Kidney capillary endothelial cell (primary cell): ENCODE data around the gene SVIL.
"Not testable (repeated sequence)": the region's sequence is repeated elsewhere in the genome, so short reads cannot be mapped to it uniquely, and the experiment has no call there.

Experiments used
- DNase-seq: peaks from one replicate; pipeline ENCODE4 v3.0.0-alpha.2; 2018; ENCODE audit warnings: low spot score

SVIL gene

DNA sequence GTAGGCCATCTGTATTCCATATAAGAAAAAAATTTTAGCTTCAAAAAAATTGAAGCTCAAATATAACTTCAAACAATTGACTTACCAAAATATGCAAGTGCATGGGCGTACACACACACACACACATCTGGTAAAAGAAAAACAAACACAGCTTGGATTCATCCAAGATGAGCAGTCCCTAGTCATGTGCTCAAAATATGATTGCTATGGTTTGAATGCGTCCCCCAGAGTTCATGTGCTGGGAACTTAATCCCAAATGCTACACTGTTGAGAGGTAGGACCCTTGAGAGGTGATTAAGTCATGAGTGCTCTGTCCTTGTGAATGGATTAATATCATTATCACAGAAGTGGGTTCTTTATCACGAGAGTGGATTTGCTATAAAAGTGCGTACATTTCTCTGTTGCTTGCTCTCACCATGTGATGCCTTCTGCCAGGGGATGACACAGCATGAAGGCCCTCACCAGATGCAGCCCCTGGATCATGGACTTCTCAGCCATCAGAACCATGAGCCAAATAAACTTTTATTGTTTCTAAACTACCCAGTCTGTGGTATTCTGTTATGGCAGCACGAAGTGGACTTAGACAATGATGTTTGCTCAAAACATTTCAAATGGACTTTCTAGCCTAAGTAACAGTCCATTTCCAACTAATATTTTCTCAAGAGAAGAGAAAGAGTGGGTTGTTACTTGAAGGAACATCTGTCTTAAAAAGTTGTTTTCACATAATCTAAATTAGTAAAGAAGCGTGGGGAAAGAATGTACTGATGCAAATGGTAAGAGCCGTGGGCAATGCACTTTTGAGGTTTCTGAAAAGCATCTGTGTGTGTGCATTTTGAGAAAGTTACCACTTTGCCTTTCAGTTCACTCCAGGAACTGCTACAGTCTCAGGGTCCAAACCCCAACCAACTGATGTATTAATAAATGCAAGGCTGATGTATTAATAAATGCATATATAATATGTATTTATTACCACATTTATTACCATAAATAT, 15.1 kb upstream of the SVIL start:
- no peak for DNase-seq

DNA sequence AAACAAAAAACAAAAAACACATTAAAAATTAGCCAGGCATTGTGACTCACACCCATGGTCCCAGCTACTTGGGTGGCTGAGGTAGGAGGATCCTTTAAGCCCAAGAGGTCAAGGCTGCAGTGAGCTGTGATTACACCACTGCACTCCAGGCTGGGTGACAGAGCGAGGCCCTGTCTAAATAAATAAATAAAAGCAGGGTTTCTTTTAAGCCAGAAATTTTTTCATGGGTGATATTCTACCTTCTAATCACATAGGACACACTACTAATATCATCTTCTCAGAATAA, 14.2 kb upstream of the SVIL start:
- DNase-seq = no peak

DNA sequence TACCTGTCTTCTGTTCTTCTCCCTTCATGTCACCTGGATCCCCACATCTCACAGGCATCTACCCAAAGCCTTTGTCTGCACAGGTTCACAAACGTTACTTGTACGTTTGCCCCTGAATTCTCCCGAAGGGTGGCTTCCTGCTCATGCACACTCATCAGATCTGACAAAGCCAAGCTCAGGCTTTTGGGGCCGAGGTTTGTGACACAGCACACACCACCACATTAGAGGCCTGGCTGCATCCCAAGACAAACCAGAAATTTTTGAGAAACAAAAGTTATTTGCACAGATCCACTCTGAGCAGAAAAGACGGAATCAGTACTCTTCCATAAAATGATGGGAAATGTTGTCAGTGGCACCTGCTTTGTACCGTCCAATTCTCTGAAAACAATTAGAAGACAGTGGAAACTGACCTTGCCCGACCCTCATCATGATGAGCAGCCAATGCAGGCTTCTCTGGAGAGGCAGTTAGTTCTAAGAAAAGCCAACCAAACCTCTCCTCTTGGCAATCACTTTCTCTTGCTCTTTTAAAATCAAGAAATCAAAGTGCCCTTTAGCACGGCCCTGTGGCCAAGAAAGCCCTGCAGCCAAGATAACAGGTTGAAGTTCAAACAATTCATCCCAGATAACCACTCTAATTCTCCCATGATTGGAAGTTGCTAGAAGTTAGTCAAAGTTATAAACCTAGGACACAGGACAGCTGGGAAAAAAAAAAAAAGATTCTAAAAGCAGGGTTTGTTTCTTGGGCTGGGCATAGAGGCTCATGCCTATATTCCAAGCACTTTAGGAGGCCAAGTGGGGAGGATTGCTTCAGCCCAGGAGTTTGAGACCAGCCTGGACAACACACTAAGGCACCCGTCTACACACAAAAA, 13.6 kb upstream of the SVIL start:
- DNase-seq = no peak

DNA sequence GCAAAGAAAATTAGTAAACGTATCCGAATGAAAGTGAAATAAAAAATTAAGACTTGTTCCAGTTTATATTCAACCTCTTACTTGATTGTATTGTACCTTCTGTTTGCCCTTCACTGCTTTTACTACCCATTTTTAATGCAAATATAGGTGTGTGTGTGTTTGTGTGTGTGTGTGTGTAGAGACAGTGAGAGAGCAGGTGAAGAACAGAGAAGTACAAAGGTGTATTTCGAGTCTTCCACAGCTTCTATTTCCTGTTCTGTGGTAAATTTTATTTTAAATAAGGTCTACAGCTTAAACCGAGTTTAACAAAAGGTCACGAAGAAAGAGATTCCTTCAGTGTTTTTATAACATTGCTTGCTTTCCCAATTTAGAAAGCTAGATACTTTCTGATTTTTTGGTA, 12.7 kb upstream of the SVIL start:
- no peak for DNase-seq

DNA sequence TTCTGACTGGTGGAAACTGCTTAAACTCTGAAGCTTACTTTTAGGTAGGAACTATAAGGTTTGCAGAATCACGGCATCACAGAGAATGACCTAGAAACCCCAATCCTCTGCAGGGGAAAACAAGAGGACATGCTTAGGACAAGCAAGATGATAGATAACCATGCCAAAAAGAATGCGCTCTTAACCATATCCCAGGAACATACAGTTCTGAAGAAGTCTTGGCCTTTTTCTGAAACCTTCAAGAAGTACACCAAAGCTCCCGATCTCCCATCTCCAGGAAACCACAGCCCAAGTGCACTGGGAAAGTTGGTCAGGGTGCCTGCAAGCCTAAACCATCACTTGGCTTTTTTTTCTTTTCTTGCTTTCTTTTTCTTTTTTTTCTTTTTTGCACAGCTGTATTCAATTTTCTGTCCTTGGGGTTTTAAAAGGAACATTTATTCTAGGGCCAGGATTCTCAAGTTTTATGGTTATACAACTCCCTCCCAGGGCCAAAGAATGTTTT, 12.2 kb upstream of the SVIL start:
- DNase-seq = no peak

DNA sequence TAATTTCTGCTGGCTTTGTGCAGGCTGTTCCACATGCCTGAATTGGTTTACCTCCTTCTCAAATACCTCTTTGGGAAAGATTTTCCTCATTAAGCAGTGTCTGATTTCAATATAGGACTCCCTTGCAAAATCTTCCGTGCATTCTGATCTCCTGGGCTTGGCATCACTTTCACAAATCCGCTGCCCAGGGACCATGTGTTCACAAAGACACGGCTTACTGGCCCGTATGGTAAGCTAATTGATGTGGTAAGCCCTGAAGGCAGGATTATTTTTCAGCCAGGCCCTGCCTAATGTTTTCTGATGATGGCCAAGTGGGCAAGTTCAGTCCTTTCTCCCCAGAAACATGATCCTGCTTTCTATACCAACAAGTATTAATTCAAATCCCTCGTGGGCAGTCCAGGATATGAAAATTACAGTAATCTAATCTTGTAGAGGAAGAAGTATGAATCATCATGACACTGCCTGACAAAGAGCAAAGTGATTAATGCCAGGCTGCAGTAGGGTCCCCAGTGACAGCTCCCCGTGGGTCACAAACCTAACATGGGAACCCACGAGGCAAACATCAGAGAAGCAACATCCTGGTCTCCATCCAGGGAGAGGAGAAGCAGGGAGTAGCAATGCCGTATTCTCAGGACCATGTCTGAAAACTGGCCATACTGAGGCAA, 11.6 kb upstream of the SVIL start:
- no peak for DNase-seq

DNA sequence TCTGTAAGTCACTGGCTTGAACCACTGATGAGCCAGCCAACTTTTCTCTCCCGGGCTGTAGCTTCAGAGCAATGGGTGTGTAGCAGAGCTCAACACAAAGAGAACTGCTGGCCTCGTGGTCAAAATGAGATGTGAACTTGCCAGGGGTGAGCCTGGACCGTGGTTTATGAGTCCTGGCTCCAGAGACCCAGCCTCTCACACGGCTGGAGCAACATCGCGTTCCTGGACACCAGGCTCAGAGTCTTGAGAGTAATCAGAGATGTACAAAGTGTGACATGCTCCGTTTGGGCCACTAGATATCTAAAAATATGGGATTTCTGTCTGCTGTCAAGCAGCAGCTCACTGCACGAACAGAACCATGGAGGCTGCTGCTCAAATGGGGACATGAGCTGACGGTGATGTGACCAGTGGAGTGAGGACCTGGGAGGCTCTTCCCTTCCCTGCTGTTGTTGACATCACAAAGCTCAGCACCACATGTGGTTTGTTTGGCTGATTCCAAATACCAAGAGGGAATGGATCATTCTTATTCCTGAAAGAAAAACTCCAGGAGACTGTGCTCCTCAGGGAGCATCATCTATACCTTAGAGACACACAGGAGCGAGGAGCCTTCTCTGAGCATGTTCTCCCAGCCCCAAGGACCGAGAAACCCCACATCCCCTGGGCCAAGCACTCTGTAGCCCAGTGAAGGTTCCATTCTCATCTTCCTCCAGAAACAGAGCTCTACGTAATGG, 9.2 kb upstream of the SVIL start:
- DNase-seq = no peak

DNA sequence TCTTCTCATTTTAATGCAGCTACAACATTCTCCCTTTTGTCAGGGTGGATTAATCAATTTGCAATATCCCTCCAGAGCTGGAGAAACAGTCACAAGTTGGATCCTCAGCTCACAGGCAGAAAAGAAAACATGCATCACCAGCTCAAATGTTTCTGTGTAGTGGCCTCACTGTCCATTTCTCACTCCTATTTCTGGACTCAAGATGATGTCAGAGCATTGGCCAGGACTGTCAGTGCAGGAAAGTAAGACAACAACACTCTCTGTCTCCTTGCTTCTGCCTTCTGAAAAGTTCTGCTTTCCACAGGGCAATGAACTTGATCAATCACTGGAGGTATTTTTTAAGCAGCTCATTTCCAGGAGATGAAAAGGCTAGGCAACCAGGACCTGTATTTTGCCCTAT, 8.2 kb upstream of the SVIL start:
- DNase-seq = no peak

DNA sequence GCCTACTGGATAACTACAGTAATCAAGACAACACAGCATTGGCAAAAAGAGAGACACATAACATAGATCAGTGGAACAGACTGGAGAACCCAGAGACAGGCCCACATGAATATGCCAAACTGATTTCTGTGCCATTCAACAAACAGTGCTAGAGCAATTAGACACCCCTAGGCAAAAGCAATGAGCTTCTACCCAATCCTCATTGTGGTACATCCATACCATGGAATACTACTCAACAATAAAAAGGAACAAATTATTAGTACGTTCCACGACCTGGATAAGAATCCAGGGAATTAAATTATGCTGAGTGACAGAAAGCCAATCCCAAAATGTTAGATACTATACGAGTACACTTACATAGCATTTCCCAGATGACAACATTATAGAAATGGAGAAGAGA, 2.8 kb upstream of the SVIL start:
- no peak for DNase-seq

DNA sequence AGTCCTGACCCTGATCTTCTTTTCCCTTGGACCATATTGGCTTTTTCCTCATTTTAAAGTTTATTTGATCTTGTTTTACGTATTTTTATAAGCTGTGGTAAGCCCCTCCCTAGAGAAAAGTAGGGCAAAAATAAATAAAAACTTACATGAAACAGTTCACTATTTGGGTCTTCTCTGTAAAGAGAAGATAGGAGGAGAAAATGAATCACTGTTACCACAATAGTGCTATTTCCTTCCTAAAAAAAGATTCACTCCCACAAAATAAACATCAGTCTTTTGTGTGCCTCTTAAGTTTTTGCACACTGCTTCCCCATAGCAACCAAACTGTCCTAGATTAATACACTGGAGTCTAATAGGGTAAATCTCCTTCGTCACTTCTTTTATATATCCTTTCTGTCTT, 1.4 kb upstream of the SVIL start:
- peak; percentile 20 for DNase-seq

DNA sequence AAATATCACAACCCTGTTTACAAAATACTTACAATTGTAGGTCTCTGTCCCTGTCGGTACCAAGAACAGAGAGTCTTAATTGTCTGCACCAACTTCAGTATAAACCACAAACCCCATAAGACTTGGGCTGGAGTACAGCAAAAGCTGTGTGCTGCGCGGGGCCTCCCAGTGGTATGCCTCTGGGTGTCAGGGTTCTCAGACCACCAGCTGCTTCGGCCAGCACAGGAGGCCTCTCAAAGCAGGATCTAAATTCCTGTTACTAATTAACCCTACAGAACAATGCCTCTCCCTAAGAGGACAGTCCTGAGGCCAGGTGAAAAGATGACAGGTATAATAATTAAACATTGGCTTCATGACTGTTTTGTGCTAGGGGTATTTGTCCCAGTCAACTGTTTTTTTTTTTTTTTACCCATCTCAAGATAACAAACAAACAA, 957 bp upstream of the SVIL start:
- DNase-seq = no peak

DNA sequence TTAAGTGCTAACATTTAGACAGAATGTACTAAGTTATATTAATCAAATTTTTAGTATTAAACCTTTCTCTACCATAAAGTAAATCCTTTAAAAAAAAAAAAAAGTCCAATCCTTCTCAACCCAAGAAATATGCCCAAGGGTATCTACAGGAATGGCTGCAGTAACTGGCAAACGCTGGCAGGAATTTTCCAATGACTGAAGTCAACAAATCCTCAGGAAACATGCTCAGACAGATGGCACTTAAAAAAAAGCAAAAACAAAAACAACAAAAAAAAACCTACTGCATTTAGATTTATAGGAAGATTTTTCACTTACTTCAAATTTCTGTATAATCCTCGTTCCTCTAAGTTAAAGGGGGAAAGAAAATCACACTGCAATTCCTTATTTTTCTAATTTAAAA, 666 bp downstream of the SVIL start:
- no peak for DNase-seq

DNA sequence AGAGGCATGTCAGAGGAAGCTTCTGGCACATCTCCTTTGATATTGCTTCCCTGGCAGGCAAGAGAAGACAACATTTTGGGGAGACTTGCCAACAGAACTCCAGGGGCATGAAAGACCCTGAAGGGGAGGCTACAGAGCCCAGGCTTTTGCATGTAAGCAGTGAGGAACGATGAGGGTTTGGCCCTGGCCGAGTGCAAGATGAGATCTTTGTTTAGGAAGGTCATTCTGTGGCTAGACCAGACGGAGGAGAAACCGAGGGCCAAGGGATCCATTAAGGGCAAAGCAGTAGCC, 3.8 kb downstream of the SVIL start:
- DNase-seq = no peak

DNA sequence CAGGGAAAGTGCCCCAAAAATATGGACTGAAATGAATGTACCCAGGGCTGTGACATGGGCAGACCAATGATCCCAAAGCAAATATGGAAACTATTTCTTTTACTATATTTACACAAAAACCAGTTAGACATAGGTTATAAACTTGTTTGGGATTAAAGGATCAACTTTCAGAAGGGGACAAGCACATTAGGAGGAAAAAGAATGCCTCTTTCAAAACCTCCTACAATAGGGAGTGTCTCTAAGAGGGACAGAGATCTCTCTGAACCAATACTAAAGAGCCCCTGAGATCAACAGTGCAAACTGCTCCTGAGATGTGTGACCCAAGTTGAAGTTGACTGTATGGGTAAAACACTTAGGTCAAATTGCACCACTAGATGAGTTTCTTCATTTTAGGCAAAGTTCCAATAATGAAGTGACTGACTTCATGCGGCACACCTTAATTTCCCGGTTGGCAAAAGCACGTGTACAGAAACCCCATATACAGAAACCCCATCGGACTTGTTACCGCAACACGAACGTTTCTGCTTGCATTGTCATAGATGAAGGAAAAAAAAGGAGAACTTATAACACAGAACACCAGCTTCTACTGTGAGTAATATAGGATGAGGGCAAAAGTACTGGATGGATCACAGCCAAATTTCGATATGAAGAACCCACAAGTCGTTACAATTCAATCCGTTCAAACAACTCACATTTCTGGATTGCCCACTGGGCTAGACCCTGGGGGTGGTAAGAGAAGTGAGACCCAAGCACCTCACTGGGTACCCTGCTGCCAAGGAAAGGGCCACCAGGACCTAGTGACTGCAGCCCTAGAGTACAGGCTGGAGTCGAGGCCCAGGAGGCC, 4.3 kb downstream of the SVIL start:
- DNase-seq = no peak

DNA sequence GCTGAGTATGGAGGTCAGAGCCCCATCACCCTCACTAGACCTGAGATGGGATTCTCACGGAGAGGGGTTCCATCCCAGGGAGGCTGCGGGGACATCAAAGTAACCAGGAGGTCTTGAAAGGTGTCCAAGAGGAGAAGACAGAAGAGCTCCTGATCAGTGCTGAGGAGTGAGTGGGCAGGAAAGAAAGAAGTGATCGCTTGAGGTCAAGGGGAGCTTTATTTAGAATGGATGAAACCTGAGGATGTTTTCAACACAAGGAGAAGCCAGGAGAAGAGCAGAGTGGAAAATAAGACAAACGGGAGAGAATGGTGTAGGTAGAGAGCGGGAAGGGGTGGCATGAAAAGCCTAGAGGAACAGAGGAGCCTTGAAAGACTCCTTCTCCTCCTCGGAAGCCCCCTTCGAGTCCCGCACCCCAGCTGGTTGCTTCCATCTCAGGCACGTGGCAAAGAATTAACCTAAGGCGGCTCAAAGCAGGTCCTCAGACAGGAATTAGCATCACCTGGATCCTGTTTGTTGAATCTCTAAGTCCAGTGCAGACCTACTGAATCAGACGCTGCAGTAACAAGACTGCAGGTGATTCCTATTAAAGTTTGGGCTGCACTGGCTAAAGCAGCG, 5.8 kb downstream of the SVIL start:
- no peak for DNase-seq

DNA sequence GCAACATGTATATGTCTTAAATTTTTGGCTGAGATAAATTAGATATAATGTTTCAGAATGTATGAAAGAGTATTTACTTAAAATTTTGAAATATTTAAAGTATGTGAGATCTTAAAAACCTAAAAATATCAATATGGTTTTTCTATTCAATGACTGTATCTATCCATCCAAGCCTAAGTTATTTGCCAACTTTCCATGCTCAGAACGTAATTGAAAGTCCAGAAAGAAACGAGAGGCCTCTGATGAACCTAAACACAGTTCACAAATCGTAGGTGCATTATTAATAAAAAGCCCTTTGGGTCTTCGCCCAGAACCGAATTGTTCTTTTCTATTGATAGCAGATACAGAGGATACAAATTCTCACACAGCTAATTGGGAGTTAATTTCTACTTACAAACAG, 6.5 kb downstream of the SVIL start:
- no peak for DNase-seq

DNA sequence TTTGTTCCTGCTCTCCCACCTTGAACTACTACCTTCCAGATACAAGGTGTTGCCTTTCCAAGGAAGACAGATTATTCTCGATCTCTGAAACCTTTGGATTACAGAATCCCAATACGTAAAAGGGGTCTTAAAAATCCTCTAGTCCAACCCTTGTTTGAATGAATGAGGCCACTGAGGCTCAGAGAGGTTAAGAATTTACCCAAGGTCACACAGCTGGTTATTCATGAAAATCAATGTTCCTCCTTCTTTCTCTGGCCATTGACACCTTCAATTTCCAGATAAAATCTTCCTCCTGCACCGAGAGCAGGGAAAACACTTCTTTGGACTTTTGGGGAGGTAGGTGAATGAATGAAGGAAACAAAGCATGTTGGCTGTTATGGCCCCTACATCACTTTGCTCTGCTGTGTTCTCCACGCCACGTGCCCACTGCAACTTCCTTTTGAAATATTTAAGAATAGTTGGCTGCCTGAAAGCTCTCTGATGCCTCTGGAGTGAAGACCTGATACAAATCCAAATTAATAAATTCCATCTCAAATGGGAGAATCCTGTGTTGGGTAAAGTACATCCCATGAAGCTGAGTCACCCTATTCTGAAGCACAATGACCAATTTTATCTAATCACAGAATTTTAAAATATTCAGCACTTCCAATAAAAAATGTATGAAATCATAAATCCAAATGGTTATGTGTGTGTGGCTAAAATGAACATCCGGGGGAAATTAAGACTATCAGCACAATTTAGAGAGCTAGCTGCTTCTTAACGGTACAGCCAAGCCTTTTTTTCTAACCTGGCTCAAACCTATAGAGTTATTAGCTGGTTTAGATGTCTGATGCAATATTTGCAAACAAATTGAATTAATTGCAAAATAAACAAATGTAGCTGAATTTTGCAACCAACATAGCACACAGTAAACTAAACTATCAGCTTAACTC, 7.3 kb downstream of the SVIL start:
- DNase-seq = no peak

DNA sequence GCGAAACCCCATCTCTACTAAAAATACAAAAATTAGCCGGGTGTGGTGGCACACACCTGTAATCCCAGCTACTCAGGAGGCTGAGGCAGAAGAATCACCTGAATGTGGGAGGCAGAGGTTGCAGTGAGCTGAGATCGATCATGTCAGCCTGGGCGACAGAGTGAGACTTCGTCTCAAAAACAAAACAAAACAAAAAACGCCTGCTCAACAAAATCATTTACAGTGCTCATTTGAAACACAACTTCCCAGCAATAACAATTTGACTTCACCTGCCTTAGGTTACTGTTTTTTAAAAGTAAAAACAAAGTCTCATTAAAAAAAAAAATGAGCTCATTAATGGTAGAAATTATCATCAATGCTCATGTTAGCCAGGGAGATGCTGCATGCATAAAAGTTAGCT, 10.4 kb downstream of the SVIL start:
- DNase-seq = not testable (repeated sequence)

DNA sequence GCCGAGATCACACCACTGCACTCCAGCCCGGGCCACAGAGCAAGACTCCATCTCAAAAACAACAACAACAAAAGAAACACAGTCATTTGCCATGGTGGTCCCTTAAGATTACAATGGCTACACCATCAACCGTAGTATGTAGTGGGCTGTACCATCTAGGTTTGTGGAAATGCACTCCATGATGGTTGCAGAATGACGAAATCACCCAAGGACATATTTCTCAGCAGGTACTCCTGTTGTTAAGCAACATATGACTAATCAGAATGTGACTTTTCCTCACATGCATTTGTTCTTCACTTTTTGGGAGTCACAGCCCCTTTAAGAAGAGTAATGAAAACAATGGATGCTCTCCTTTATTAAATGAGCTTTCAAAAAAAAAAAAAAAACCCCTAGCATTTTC, 11.0 kb downstream of the SVIL start:
- no peak for DNase-seq
